Prostate gland (tissue), 2 donors: ENCODE data around the gene MPV17. TPM values are rescaled to one million over a fixed set of nuclear protein-coding genes. Genes with fewer than 3 reads are reported as not detected.

ENCODE experiments used
- DNase-seq: peaks from one replicate; pipeline ENCODE4 v3.0.0-alpha.2; 2019; ENCODE audit warnings: low spot score
- H3K27ac ChIP-seq, 2 donors: fragments of 200-600 bp; sonication (generic); 2 replicates each; pipeline ENCODE4 v1.5.1; 2017 to 2019
- H3K27me3 ChIP-seq: fragments of 200-600 bp; sonication (generic); replicated peaks from 2 replicates; pipeline ENCODE4 v1.5.1; 2019; ENCODE audit not compliant: insufficient read depth
- H3K36me3 ChIP-seq, 2 donors: fragments of 200-600 bp; sonication (generic); 1 replicate in 1 of 2; 2 replicates in 1 of 2; pipeline versions ENCODE4 v1.5.1 to v1.8.1; 2017 to 2019
- H3K4me1 ChIP-seq: fragments of 200-600 bp; sonication (generic); replicated peaks from 2 replicates; pipeline ENCODE4 v1.5.1; 2019
- H3K4me3 ChIP-seq, 2 donors: fragments of 200-600 bp; sonication (generic); 2 replicates each; pipeline ENCODE4 v1.5.1; 2017 to 2019
- H3K9me3 ChIP-seq: fragments of 200-600 bp; sonication (generic); 2 replicates; pipeline ENCODE4 v1.5.1; 2017
- CTCF ChIP-seq, 4 experiments: fragments of 200-600 bp in 2 of 4; fragments of 450-650 bp in 2 of 4; sonication (generic) in 2 of 4; IDR thresholded peaks; 1 replicate in 3 of 4; 2 replicates in 1 of 4; pipeline ENCODE4 v1.5.1; 2016 to 2019; ENCODE audit warnings: antibody characterized with exemption in 4 of 4, mild to moderate bottlenecking in 2 of 4, moderate library complexity in 2 of 4
- POLR2A ChIP-seq: fragments of 450-650 bp; IDR thresholded peaks from one replicate; pipeline ENCODE4 v1.6.1; 2016; ENCODE audit warnings: antibody characterized with exemption, mild to moderate bottlenecking
- POLR2AphosphoS5 ChIP-seq: sonication (generic); formaldehyde crosslinking; IDR thresholded peaks from one replicate; pipeline ENCODE4 v1.6.1; 2017; ENCODE audit warnings: antibody characterized with exemption
- WGBS: methylation state at CpG from one replicate; pipeline ENCODE4 v1.1.5; 2018; 5-methylcytosine and 5-hydroxymethylcytosine counted together
- intact Hi-C: fragments of 100-400 bp; cut with DNase I; formaldehyde crosslinking; loops from one replicate; pipeline ENCODE4 v1.14.2; 2022
- total RNA-seq, 2 donors: library from RNA; depleted of rRNA; stranded (reverse); fragments of >200 nt; gene quantifications; one replicate each; pipeline ENCODE4 v1.1.0, GENCODE V29; 2016

MPV17 gene
- total RNA-seq, 2 donors from 2014 or later: 82.5 to 90.3 TPM

DNA sequence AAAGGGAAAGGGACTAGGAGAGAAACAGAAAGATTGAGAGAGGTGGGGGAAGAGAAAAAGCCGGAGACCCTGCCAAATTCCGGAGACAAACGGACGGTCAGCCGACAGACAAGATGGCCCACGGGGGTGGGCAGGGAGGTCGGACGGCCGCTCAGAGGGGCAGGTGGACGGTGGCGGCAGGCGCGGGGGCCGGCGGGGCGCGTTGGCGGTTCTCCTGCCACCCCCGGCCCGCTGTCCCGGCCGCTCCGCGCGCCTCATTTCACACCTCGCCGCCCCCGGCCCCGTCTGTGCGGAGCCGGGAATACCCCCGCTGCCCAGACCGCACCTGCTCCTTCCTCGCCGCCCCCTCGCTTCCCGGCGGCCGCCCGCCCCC lies 61.0 kb downstream of the MPV17 start:
- H3K27ac ChIP-seq: no peak overlapping the region
- H3K36me3 ChIP-seq: no peaks in the 10 kb centered on the region
- DNase-seq: no peak
- intact Hi-C loops: no loop called here
- TF ChIP-seq POLR2A (no peak), CTCF (IDR thresholded peaks at IDR 0.05) (no peak), POLR2AphosphoS5 (no peak)
- peak overlapping the region in 1 of 2 donors; percentile 40 for H3K4me3 ChIP-seq
- H3K27me3 ChIP-seq: peaks cover 10% of the 10 kb centered on the region
- H3K9me3 ChIP-seq: no peaks in the 10 kb centered on the region
- WGBS: 4% methylated on average over 34 of the region's 40 CpGs
- H3K4me1 ChIP-seq: peaks cover 7% of the 10 kb centered on the region

- no peaks in the 10 kb centered on the region for H3K9me3 ChIP-seq
- intact Hi-C loops: no loop called here
- H3K36me3 ChIP-seq: no peaks in the 10 kb centered on the region
- peaks cover 7% of the 10 kb centered on the region for H3K4me1 ChIP-seq
- H3K27me3 ChIP-seq: peaks cover 10% of the 10 kb centered on the region
- H3K27ac ChIP-seq: no peak overlapping the region
- 54% methylated on average over 11 of the region's 11 CpGs for WGBS
- no peak overlapping the region for H3K4me3 ChIP-seq
- TF ChIP-seq POLR2A (no peak), POLR2AphosphoS5 (no peak)
- no peak for DNase-seq
Observed at GRCh38 chr2:27261241-27261925, 61.5 kb downstream of the MPV17 start.

Other genes starting within 250 kb of the MPV17 start
- gene EMILIN1, start 244.5 kb downstream of the MPV17 start, total RNA-seq: 100 to 1,000 TPM in 1 of 2 donors, 10 to 100 TPM in 1; 39.8 to 149 TPM
- gene KHK, start 236.3 kb downstream of the MPV17 start, total RNA-seq: 1 to 10 TPM in 1 of 2 donors, under 1 TPM in 1; 0.91 to 7.0 TPM
- 10 to 100 TPM in 1 of 2 donors, 1 to 10 TPM in 1; 4.9 to 10.7 TPM for gene CGREF1, start 204.0 kb downstream of the MPV17 start, total RNA-seq
- gene ABHD1, start 199.3 kb downstream of the MPV17 start, total RNA-seq: 1 to 10 TPM; 4.1 to 7.0 TPM
- gene PREB, start 188.5 kb downstream of the MPV17 start, total RNA-seq: 10 to 100 TPM; 74.0 to 88.9 TPM
- 1 to 10 TPM in 1 of 2 donors, not detected in 1; 1.1 TPM for gene PRR30, start 183.7 kb downstream of the MPV17 start, total RNA-seq
- gene TCF23, start 174.1 kb downstream of the MPV17 start, total RNA-seq: 1 to 10 TPM in 1 of 2 donors, not detected in 1; 8.5 TPM
- 100 to 1,000 TPM; 217 to 222 TPM for gene ATRAID, start 111.1 kb downstream of the MPV17 start, total RNA-seq
- 10 to 100 TPM; 23.9 to 65.2 TPM for gene SLC5A6, start 110.8 kb downstream of the MPV17 start, total RNA-seq
- 10 to 100 TPM; 16.0 to 63.6 TPM for gene CAD, start 105.7 kb downstream of the MPV17 start, total RNA-seq
- 100 to 1,000 TPM in 1 of 2 donors, not detected in 1; 102 TPM for gene SLC30A3, start 60.0 kb downstream of the MPV17 start, total RNA-seq
- 10 to 100 TPM in 1 of 2 donors, not detected in 1; 16.1 TPM for gene DNAJC5G, start 47.7 kb downstream of the MPV17 start, total RNA-seq
- 10 to 100 TPM in 1 of 2 donors, 1 to 10 TPM in 1; 2.8 to 17.9 TPM for gene TRIM54, start 40.7 kb downstream of the MPV17 start, total RNA-seq
- gene UCN, start 14.7 kb downstream of the MPV17 start, total RNA-seq: 10 to 100 TPM in 1 of 2 donors, 1 to 10 TPM in 1; 4.2 to 11.2 TPM
- 10 to 100 TPM; 41.2 to 66.1 TPM for gene GTF3C2, start 33.7 kb upstream of the MPV17 start, total RNA-seq
- gene EIF2B4, start 47.2 kb upstream of the MPV17 start, total RNA-seq: 10 to 100 TPM; 46.9 to 51.8 TPM
- gene SNX17, start 47.5 kb upstream of the MPV17 start, total RNA-seq: 100 to 1,000 TPM; 127 to 134 TPM
- gene ZNF513, start 57.6 kb upstream of the MPV17 start, total RNA-seq: 10 to 100 TPM in 1 of 2 donors, 1 to 10 TPM in 1; 9.0 to 22.0 TPM
- 10 to 100 TPM; 57.2 to 65.4 TPM for gene PPM1G, start 86.5 kb upstream of the MPV17 start, total RNA-seq
- gene NRBP1, start 105.5 kb upstream of the MPV17 start, total RNA-seq: 10 to 100 TPM; 42.9 to 83.4 TPM
- gene KRTCAP3, start 119.3 kb upstream of the MPV17 start, total RNA-seq: 100 to 1,000 TPM in 1 of 2 donors, 10 to 100 TPM in 1; 31.4 to 147 TPM
- gene IFT172, start 166.6 kb upstream of the MPV17 start, total RNA-seq: 10 to 100 TPM; 32.6 to 42.8 TPM
- gene FNDC4, start 172.1 kb upstream of the MPV17 start, total RNA-seq: 10 to 100 TPM; 24.1 to 30.6 TPM
- under 1 TPM in 1 of 2 donors, not detected in 1; 0.87 TPM for gene GCKR, start 173.7 kb upstream of the MPV17 start, total RNA-seq